IMR-90 (cell line): Measurements from ENCODE around the gene CDH23. TPM values are rescaled to one million over a fixed set of nuclear protein-coding genes. Genes with fewer than 3 reads are reported as not detected.
A peak's percentile ranks its signal among the peaks of the same experiment; 100 is the strongest.

Experiments
- ATAC-seq: fragments of 200-7000 bp; cut with Tn5 transposase; 2 replicates; pipeline ENCODE4 v1.9.1; 2020; ENCODE audit warnings: low read depth, mild to moderate bottlenecking, moderate library complexity
- BruUV-seq: library from RNA; stranded (reverse); fragments of 400-500 nt; replicated peaks from 2 replicates; lab custom pipeline; 2021; lab: Mats Ljungman, UMichigan
- CTCF ChIA-PET: fragments of 300-600 bp; formaldehyde crosslinking; extraction: SDS; loops from one replicate; lab custom pipeline; 2021; ENCODE audit warnings: antibody characterized with exemption; lab: Yijun Ruan, JAX
- POLR2A ChIA-PET: fragments of 300-600 bp; sonication (Branson Sonifier 250); formaldehyde crosslinking; loops from one replicate; lab custom pipeline; 2022; ENCODE audit warnings: antibody characterized with exemption; ENCODE audit not compliant: unreplicated experiment; lab: Charles Lee
- DNase-seq: peaks from one replicate; pipeline ENCODE4 v3.0.0; 2013
- H2AFZ ChIP-seq: replicated peaks from 2 replicates; pipeline ENCODE3; 2013; ENCODE audit warnings: low read length, mild to moderate bottlenecking; ENCODE audit not compliant: poor library complexity
- H2AK5ac ChIP-seq: 2 replicates; pipeline ENCODE4 v1.6.1; 2013; ENCODE audit warnings: low read depth, low read length, inconsistent platforms
- H2AK9ac ChIP-seq: replicated peaks from 2 replicates; pipeline ENCODE3; 2013; ENCODE audit warnings: mild to moderate bottlenecking, low read depth, low read length, moderate library complexity; ENCODE audit not compliant: poor library complexity
- H2BK120ac ChIP-seq: 2 replicates; pipeline ENCODE4 v1.6.1; 2013; ENCODE audit warnings: low read depth, low read length, inconsistent platforms
- H2BK15ac ChIP-seq: 3 replicates; pipeline ENCODE4 v1.6.1; 2013; ENCODE audit warnings: low read depth, low read length, inconsistent platforms
- H2BK20ac ChIP-seq: 2 replicates; pipeline ENCODE4 v1.6.1; 2013; ENCODE audit warnings: low read depth, mild to moderate bottlenecking, inconsistent platforms, low read length, moderate library complexity
- H2BK5ac ChIP-seq: 2 replicates; pipeline ENCODE4 v1.6.1; 2013; ENCODE audit warnings: mild to moderate bottlenecking, low read depth, low read length, inconsistent platforms; ENCODE audit not compliant: poor library complexity, severe bottlenecking
- H3K14ac ChIP-seq: replicated peaks from 2 replicates; pipeline ENCODE4 v1.6.1; 2013; ENCODE audit warnings: low read depth, low read length, inconsistent platforms
- H3K18ac ChIP-seq: 2 replicates; pipeline ENCODE4 v1.6.1; 2013; ENCODE audit warnings: low read depth, low read length, control low read depth
- H3K23ac ChIP-seq: 2 replicates; pipeline ENCODE4 v1.6.1; 2013; ENCODE audit warnings: low read depth, low read length, inconsistent platforms
- H3K27ac ChIP-seq: 2 replicates; pipeline ENCODE4 v1.5.1; 2013; ENCODE audit warnings: mild to moderate bottlenecking, control low read depth, low read length; ENCODE audit not compliant: insufficient read depth
- H3K27me3 ChIP-seq: 2 replicates; pipeline ENCODE4 v1.6.1; 2013; ENCODE audit warnings: low read length; ENCODE audit not compliant: control insufficient read depth, insufficient read depth
- H3K36me3 ChIP-seq: 2 replicates; pipeline ENCODE4 v1.6.1; 2013; ENCODE audit warnings: low read length, mixed read lengths; ENCODE audit not compliant: control insufficient read depth, insufficient read depth
- H3K4ac ChIP-seq: 2 replicates; pipeline ENCODE4 v1.6.1; 2013; ENCODE audit warnings: low read depth, low read length, inconsistent platforms
- H3K4me1 ChIP-seq: 2 replicates; pipeline ENCODE4 v1.6.1; 2013; ENCODE audit warnings: low read length, mixed read lengths; ENCODE audit not compliant: control insufficient read depth, insufficient read depth
- H3K4me2 ChIP-seq: 2 replicates; pipeline ENCODE4 v1.6.1; 2013; ENCODE audit warnings: low read depth, mild to moderate bottlenecking, control low read depth, low read length, moderate library complexity
- H3K4me3 ChIP-seq: 2 replicates; pipeline ENCODE4 v1.5.1; 2013; ENCODE audit warnings: low read depth, mild to moderate bottlenecking, control low read depth, low read length, moderate library complexity; ENCODE audit not compliant: insufficient read depth
- H3K56ac ChIP-seq: 2 replicates; pipeline ENCODE4 v1.6.1; 2013; ENCODE audit warnings: low read length, inconsistent platforms; ENCODE audit not compliant: insufficient read depth; ENCODE audit errors: extremely low read depth
- H3K79me1 ChIP-seq, 2 experiments: 2 replicates each; pipeline ENCODE4 v1.6.1; 2013; ENCODE audit warnings: low read length in 2 of 2, inconsistent platforms in 1 of 2, low read depth in 1 of 2
- H3K9ac ChIP-seq: 2 replicates; pipeline ENCODE4 v1.6.1; 2013; ENCODE audit warnings: low read depth, low read length, control low read depth
- H3K9me1 ChIP-seq: 2 replicates; pipeline ENCODE4 v1.6.1; 2013; ENCODE audit warnings: low read length, inconsistent platforms; ENCODE audit not compliant: insufficient read depth
- H3K9me3 ChIP-seq: 2 replicates; pipeline ENCODE4 v1.6.1; 2013; ENCODE audit warnings: low read length; ENCODE audit not compliant: control insufficient read depth, insufficient read depth
- H4K20me1 ChIP-seq: 2 replicates; pipeline ENCODE4 v1.6.1; 2013; ENCODE audit warnings: low read length, inconsistent platforms; ENCODE audit not compliant: insufficient read depth
- H4K5ac ChIP-seq: 2 replicates; pipeline ENCODE4 v1.6.1; 2013; ENCODE audit warnings: mild to moderate bottlenecking, low read depth, low read length, control low read depth
- H4K8ac ChIP-seq, 2 experiments: 2 replicates each; pipeline ENCODE4 v1.6.1; 2013; ENCODE audit warnings: low read depth in 2 of 2, low read length in 2 of 2, control low read depth in 1 of 2, inconsistent platforms in 1 of 2
- H4K91ac ChIP-seq: 2 replicates; pipeline ENCODE4 v1.6.1; 2013; ENCODE audit warnings: low read depth, low read length, inconsistent platforms; ENCODE audit not compliant: insufficient read depth
- CHD1 ChIP-seq: IDR thresholded peaks from 2 replicates; pipeline ENCODE4 v1.6.1; 2012; ENCODE audit warnings: low read depth, low read length, improper control_type of control experiment
- FOS ChIP-seq: fragments of 150-350 bp; IDR thresholded peaks from 2 replicates; pipeline ENCODE4 v1.6.1; 2016; ENCODE audit warnings: low read depth, low read length
- MAFK ChIP-seq: IDR thresholded peaks from 2 replicates; pipeline ENCODE4 v1.6.1; 2012; ENCODE audit warnings: low read depth, low read length, improper control_type of control experiment
- RAD21 ChIP-seq: IDR thresholded peaks from 2 replicates; pipeline ENCODE4 v1.6.1; 2012; ENCODE audit warnings: low read length, improper control_type of control experiment
- RFX5 ChIP-seq: IDR thresholded peaks from 2 replicates; pipeline ENCODE4 v1.8.0; 2012; ENCODE audit warnings: low read depth, mild to moderate bottlenecking, low read length, moderate library complexity
- SMC3 ChIP-seq: fragments of 150-350 bp; IDR thresholded peaks from 2 replicates; pipeline ENCODE4 v1.6.1; 2016; ENCODE audit warnings: low read depth, mild to moderate bottlenecking, antibody characterized with exemption, low read length, moderate library complexity
- WGBS, 2 experiments: methylation state at CpG; one replicate each; pipeline versions ENCODE4 v1.1.5 to v1.1.7; 2013; ENCODE audit warnings: missing lambda C conversion rate in 2 of 2; ENCODE audit not compliant: insufficient read length in 1 of 2; ENCODE audit errors: extremely low coverage in 2 of 2; 5-methylcytosine and 5-hydroxymethylcytosine counted together
- dilution Hi-C: fragments of 300-500 bp; cut with HindIII; formaldehyde crosslinking; loops from one replicate; pipeline ENCODE4 v1.14.3; 2018; ENCODE audit warnings: low sequenced_read_pairs; ENCODE audit not compliant: unreplicated experiment
- in situ Hi-C: fragments of 300-500 bp; cut with MboI; formaldehyde crosslinking; loops from 3 replicates; pipeline ENCODE4 v1.14.3; 2019; ENCODE audit warnings: low sequenced_read_pairs, inconsistent platforms, mixed read lengths
- intact Hi-C: fragments of 100-400 bp; cut with micrococcal nuclease; formaldehyde crosslinking; loops from 2 replicates; pipeline ENCODE4 v1.10.0; 2022
- polyA plus RNA-seq, 3 experiments: library from polyadenylated mRNA; depleted of rRNA; stranded (reverse); fragments of >200 nt; gene quantifications; 2 replicates each; pipeline ENCODE4 v1.2.3, GENCODE V29; 2012; ENCODE audit warnings: low replicate concordance in 1 of 3
- total RNA-seq: library from RNA; depleted of rRNA; stranded (reverse); fragments of >200 nt; gene quantifications from 2 replicates; pipeline ENCODE4 v1.2.3, GENCODE V29; 2012
- TF ChIP-seq, protein P1 (sequence below): conservative IDR thresholded peaks from 2 replicates; pipeline ENCODE4 v1.5.1; 2012; ENCODE audit warnings: mild to moderate bottlenecking, low read depth, low read length, improper control_type of control experiment
- TF ChIP-seq, protein P2 (sequence below): fragments of 150-350 bp; IDR thresholded peaks from 2 replicates; pipeline ENCODE4 v1.6.1; 2017; ENCODE audit warnings: mild to moderate bottlenecking, antibody characterized with exemption, low read length, low read depth
- TF ChIP-seq, protein P3 (sequence below): fragments of 150-350 bp; IDR thresholded peaks from 2 replicates; pipeline ENCODE4 v1.6.1; 2016; ENCODE audit warnings: low read depth, mild to moderate bottlenecking, low read length, moderate library complexity, borderline replicate concordance

Gene CDH23
- total and polyA plus RNA-seq, 2 of the 4 experiments (the other 2 are of a cell fraction) = under 0.01 to 0.03 TPM

DNA sequence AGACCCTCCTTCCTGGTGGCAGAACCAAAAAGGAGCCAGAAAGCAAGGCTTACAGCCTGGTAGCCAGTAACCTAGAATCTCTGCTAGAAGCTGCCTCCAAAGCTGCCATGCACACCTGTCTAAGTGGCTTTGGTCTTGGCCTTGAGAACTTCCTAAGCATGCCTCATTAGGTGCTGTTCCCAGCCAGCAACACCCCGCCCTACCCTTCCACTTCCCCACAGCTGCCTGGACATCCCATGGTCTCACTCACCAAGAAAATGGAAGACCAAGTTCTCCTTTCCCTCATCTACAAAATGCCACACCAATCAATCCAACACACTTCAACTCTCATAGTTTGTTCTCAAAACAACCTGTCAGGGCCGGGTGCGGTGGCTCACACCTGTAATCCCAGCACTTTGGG, 450.1 kb downstream of the CDH23 start:
- Histone ChIP-seq H2AK5ac (no peak overlapping the region), H4K20me1 (peaks cover 84% of the 10 kb centered on the region), H2BK20ac (no peak overlapping the region), H3K4ac (no peak overlapping the region), H3K14ac (no peak overlapping the region), H3K4me3 (no peak overlapping the region), H2AFZ (no peak overlapping the region), H2AK9ac (peak overlapping the region; percentile 5), H4K5ac (no peak overlapping the region), H3K18ac (no peak overlapping the region), H3K23ac (no peak overlapping the region), H3K56ac (no peak overlapping the region), H3K9me1 (peaks cover 15% of the 10 kb centered on the region), H2BK5ac (no peak overlapping the region), H3K4me2 (no peak overlapping the region), H3K9me3 (no peaks in the 10 kb centered on the region), H4K91ac (no peak overlapping the region), H4K8ac (no peak overlapping the region), H2BK15ac (no peak overlapping the region), H3K9ac (no peak overlapping the region), H3K27me3 (no peaks in the 10 kb centered on the region), H3K27ac (no peak overlapping the region), H2BK120ac (no peak overlapping the region), H3K79me1 (peaks cover 16 to 81% of the 10 kb centered on the region in 2 experiments), H3K4me1 (peaks cover 9% of the 10 kb centered on the region), H3K36me3 (no peaks in the 10 kb centered on the region)
- in situ Hi-C loops = no loop called here
- ATAC-seq (no peak), DNase-seq (no peak)
- intact Hi-C loops = no loop called here
- ChIA-PET CTCF (no interaction called here), POLR2A (no interaction called here)
- no TSS peak for BruUV-seq
- dilution Hi-C loops = no loop called here
- no peak for TF ChIP-seq SMC3
- no peak for TF ChIP-seq RAD21
- no peak for TF ChIP-seq RFX5
- TF ChIP-seq, protein P1, sequence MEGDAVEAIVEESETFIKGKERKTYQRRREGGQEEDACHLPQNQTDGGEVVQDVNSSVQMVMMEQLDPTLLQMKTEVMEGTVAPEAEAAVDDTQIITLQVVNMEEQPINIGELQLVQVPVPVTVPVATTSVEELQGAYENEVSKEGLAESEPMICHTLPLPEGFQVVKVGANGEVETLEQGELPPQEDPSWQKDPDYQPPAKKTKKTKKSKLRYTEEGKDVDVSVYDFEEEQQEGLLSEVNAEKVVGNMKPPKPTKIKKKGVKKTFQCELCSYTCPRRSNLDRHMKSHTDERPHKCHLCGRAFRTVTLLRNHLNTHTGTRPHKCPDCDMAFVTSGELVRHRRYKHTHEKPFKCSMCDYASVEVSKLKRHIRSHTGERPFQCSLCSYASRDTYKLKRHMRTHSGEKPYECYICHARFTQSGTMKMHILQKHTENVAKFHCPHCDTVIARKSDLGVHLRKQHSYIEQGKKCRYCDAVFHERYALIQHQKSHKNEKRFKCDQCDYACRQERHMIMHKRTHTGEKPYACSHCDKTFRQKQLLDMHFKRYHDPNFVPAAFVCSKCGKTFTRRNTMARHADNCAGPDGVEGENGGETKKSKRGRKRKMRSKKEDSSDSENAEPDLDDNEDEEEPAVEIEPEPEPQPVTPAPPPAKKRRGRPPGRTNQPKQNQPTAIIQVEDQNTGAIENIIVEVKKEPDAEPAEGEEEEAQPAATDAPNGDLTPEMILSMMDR = no peak
- TF ChIP-seq CHD1 = no peak
- no peak for TF ChIP-seq FOS
- TF ChIP-seq, protein P2, sequence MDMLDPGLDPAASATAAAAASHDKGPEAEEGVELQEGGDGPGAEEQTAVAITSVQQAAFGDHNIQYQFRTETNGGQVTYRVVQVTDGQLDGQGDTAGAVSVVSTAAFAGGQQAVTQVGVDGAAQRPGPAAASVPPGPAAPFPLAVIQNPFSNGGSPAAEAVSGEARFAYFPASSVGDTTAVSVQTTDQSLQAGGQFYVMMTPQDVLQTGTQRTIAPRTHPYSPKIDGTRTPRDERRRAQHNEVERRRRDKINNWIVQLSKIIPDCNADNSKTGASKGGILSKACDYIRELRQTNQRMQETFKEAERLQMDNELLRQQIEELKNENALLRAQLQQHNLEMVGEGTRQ = no peak
- TF ChIP-seq, protein P3, sequence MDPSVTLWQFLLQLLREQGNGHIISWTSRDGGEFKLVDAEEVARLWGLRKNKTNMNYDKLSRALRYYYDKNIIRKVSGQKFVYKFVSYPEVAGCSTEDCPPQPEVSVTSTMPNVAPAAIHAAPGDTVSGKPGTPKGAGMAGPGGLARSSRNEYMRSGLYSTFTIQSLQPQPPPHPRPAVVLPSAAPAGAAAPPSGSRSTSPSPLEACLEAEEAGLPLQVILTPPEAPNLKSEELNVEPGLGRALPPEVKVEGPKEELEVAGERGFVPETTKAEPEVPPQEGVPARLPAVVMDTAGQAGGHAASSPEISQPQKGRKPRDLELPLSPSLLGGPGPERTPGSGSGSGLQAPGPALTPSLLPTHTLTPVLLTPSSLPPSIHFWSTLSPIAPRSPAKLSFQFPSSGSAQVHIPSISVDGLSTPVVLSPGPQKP = no peak
- TF ChIP-seq MAFK = no peak
- 100% methylated on average over 1 of the region's 3 CpGs; no CpG with 5 or more reads in 1 of the 2 experiments for WGBS, 2 experiments
